Upper lobe of left lung (tissue), 6 donors: ENCODE results near the gene GPC5. TPM values are rescaled to one million over a fixed set of nuclear protein-coding genes. Genes with fewer than 3 reads are reported as not detected.

Experiments used
- ATAC-seq, 2 donors: fragments of 200-7000 bp; cut with Tn5 transposase; one replicate each; pipeline ENCODE4 v1.9.1; 2022; ENCODE audit warnings: mild to moderate bottlenecking in 2 of 2, moderate library complexity in 2 of 2; ENCODE audit not compliant: low FRiP score in 2 of 2
- DNase-seq, 2 donors: peaks; one replicate each; pipeline ENCODE4 v3.0.0-alpha.2; 2019 to 2020
- H3K27ac ChIP-seq, 4 donors: fragments of 200-600 bp; sonication (generic); one replicate each; pipeline ENCODE4 v1.5.1; 2016 to 2019
- H3K27me3 ChIP-seq, 4 donors: fragments of 200-600 bp; sonication (generic); one replicate each; pipeline ENCODE4 v1.5.1; 2017 to 2019
- H3K36me3 ChIP-seq, 4 donors: fragments of 200-600 bp; sonication (generic); one replicate each; pipeline ENCODE4 v1.5.1; 2016 to 2019
- H3K4me1 ChIP-seq, 4 donors: fragments of 200-600 bp; sonication (generic); one replicate each; pipeline ENCODE4 v1.5.1; 2018 to 2019
- H3K4me3 ChIP-seq, 4 donors: fragments of 200-600 bp; sonication (generic); one replicate each; pipeline ENCODE4 v1.5.1; 2017 to 2019; ENCODE audit warnings: mild to moderate bottlenecking in 2 of 4, moderate library complexity in 1 of 4
- H3K9me3 ChIP-seq, 4 donors: fragments of 200-600 bp; sonication (generic); one replicate each; pipeline ENCODE4 v1.5.1; 2018 to 2019
- CTCF ChIP-seq, 6 experiments: fragments of 450-650 bp in 4 of 6; fragments of 200-600 bp in 2 of 6; sonication (generic) in 2 of 6; IDR thresholded peaks; one replicate each; pipeline ENCODE4 v1.5.1; 2016 to 2019; ENCODE audit warnings: antibody characterized with exemption in 6 of 6
- EP300 ChIP-seq, 4 donors: sonication (generic); formaldehyde crosslinking; IDR thresholded peaks; one replicate each; pipeline ENCODE4 v1.5.1; 2017; ENCODE audit warnings: antibody characterized with exemption in 4 of 4, control low read depth in 2 of 4
- POLR2A ChIP-seq, 4 donors: fragments of 450-650 bp; IDR thresholded peaks; one replicate each; pipeline ENCODE4 v1.5.1; 2016 to 2017; ENCODE audit warnings: antibody characterized with exemption in 4 of 4, mild to moderate bottlenecking in 2 of 4
- POLR2AphosphoS5 ChIP-seq, 2 donors: sonication (generic); formaldehyde crosslinking; IDR thresholded peaks; one replicate each; pipeline ENCODE4 v1.5.1; 2017; ENCODE audit warnings: antibody characterized with exemption in 2 of 2
- WGBS, 2 donors: methylation state at CpG; one replicate each; pipeline ENCODE4 v1.1.5; 2017 to 2018; 5-methylcytosine and 5-hydroxymethylcytosine counted together
- total RNA-seq, 6 donors: library from RNA; depleted of rRNA in 4 of 6; stranded (reverse); fragments of >200 nt in 4 of 6; gene quantifications; one replicate each; pipeline versions ENCODE4 v1.1.0 to v1.2.1, GENCODE V29; 2016 to 2021
- donor health status: DM: no; HTN: no; CAD: no; lungs with moderate emphysema.
- donor health status: DM: no; HTN: yes; CAD: no; lungs with severe emphysema.

The GPC5 gene
- total RNA-seq, 6 donors from 2014 or later = 7.6 to 51.4 (median 12.8) TPM

- Histone ChIP-seq H3K9me3 (no peaks in the 10 kb centered on the region), H3K27me3 (no peaks in the 10 kb centered on the region), H3K36me3 (no peaks in the 10 kb centered on the region), H3K4me3 (no peak overlapping the region), H3K27ac (no peak overlapping the region), H3K4me1 (no peaks in the 10 kb centered on the region)
- DNase-seq (no peak), ATAC-seq (no peak)
- WGBS, 2 donors = 78% methylated on average over 2 of the region's 2 CpGs
- TF ChIP-seq POLR2AphosphoS5 (IDR thresholded peaks at IDR 0.05) (no peak), CTCF (IDR thresholded peaks at IDR 0.05) (no peak), POLR2A (IDR thresholded peaks at IDR 0.05) (no peak), EP300 (IDR thresholded peaks at IDR 0.05) (no peak)
These were observed 343.5 kb downstream of the GPC5 start for GRCh38 chr13:91741925-91742324.

GRCh38 chr13:91744284-91744683 is 345.9 kb downstream of the GPC5 start:
- no peak overlapping the region for H3K4me3 ChIP-seq
- H3K27ac ChIP-seq = no peak overlapping the region
- DNase-seq (no peak), ATAC-seq (no peak)
- no peaks in the 10 kb centered on the region for H3K4me1 ChIP-seq
- TF ChIP-seq CTCF (IDR thresholded peaks at IDR 0.05) (no peak), POLR2AphosphoS5 (IDR thresholded peaks at IDR 0.05) (no peak), EP300 (IDR thresholded peaks at IDR 0.05) (no peak), POLR2A (IDR thresholded peaks at IDR 0.05) (no peak)
- no peaks in the 10 kb centered on the region for H3K27me3 ChIP-seq
- no peaks in the 10 kb centered on the region for H3K36me3 ChIP-seq
- no peaks in the 10 kb centered on the region for H3K9me3 ChIP-seq

GRCh38 chr13:91745967-91746366 is 347.5 kb downstream of the GPC5 start:
- H3K36me3 ChIP-seq = no peaks in the 10 kb centered on the region
- H3K27me3 ChIP-seq = no peaks in the 10 kb centered on the region
- H3K27ac ChIP-seq = no peak overlapping the region
- H3K4me1 ChIP-seq = no peaks in the 10 kb centered on the region
- no peak for DNase-seq
- no peak overlapping the region for H3K4me3 ChIP-seq
- TF ChIP-seq CTCF (IDR thresholded peaks at IDR 0.05) (no peak), POLR2AphosphoS5 (IDR thresholded peaks at IDR 0.05) (no peak), POLR2A (IDR thresholded peaks at IDR 0.05) (no peak), EP300 (IDR thresholded peaks at IDR 0.05) (no peak)
- WGBS, 2 donors = 41% methylated on average over 3 of the region's 3 CpGs
- ATAC-seq = no peak
- no peaks in the 10 kb centered on the region for H3K9me3 ChIP-seq

GRCh38 chr13:91747186-91747585 is 348.8 kb downstream of the GPC5 start:
- H3K4me1 ChIP-seq = no peaks in the 10 kb centered on the region
- DNase-seq (no peak), ATAC-seq (no peak)
- H3K4me3 ChIP-seq = no peak overlapping the region
- no peak for TF ChIP-seq EP300 (IDR thresholded peaks at IDR 0.05)
- TF ChIP-seq POLR2AphosphoS5 (IDR thresholded peaks at IDR 0.05) = no peak
- no peak for TF ChIP-seq CTCF (IDR thresholded peaks at IDR 0.05)
- TF ChIP-seq POLR2A (IDR thresholded peaks at IDR 0.05) = no peak
- 42 to 55% methylated on average over 2 of the region's 2 CpGs for WGBS, 2 donors
- no peaks in the 10 kb centered on the region for H3K36me3 ChIP-seq
- H3K9me3 ChIP-seq = no peaks in the 10 kb centered on the region
- no peak overlapping the region for H3K27ac ChIP-seq
- H3K27me3 ChIP-seq = no peaks in the 10 kb centered on the region

- Histone ChIP-seq H3K36me3 (no peaks in the 10 kb centered on the region), H3K4me1 (no peaks in the 10 kb centered on the region), H3K9me3 (no peaks in the 10 kb centered on the region), H3K27me3 (no peaks in the 10 kb centered on the region), H3K27ac (no peak overlapping the region), H3K4me3 (no peak overlapping the region)
- WGBS, 2 donors = 97% methylated on average over 4 of the region's 4 CpGs
- DNase-seq = no peak
- no peak for TF ChIP-seq CTCF (IDR thresholded peaks at IDR 0.05)
- no peak for TF ChIP-seq POLR2AphosphoS5 (IDR thresholded peaks at IDR 0.05)
- TF ChIP-seq EP300 (IDR thresholded peaks at IDR 0.05) = no peak
- no peak for TF ChIP-seq POLR2A (IDR thresholded peaks at IDR 0.05)
- ATAC-seq = no peak
These were observed 350.1 kb downstream of the GPC5 start for GRCh38 chr13:91748416-91749089.
